BLaER1 treated with 17β-estradiol and CSF1 and Interleukin-3, amounts not matched to agents 10 nM and 100 nM (cell line): ENCODE measurements around the gene CNPY3.

Source experiments
- H3K27ac ChIP-seq, 11 experiments: shearing (Covaris generic); formaldehyde crosslinking; 2 replicates each; pipeline ENCODE4 v1.8.1; 2022
- H3K27me3 ChIP-seq, 11 experiments: shearing (Covaris generic); formaldehyde crosslinking; 2 replicates each; pipeline ENCODE4 v1.8.1; 2022
- H3K36me3 ChIP-seq, 11 experiments: shearing (Covaris generic); formaldehyde crosslinking; 2 replicates each; pipeline ENCODE4 v1.8.1; 2022
- H3K4me1 ChIP-seq, 10 experiments: shearing (Covaris generic); formaldehyde crosslinking; 2 replicates each; pipeline ENCODE4 v1.8.1; 2022
- H3K4me2 ChIP-seq, 11 experiments: shearing (Covaris generic); formaldehyde crosslinking; 2 replicates each; pipeline ENCODE4 v1.8.1; 2022
- H3K4me3 ChIP-seq, 10 experiments: shearing (Covaris generic); formaldehyde crosslinking; 2 replicates each; pipeline ENCODE4 v1.8.1; 2022
- H3K9ac ChIP-seq, 11 experiments: shearing (Covaris generic); formaldehyde crosslinking; 2 replicates each; pipeline ENCODE4 v1.8.1; 2022
- H3K9me3 ChIP-seq, 11 experiments: shearing (Covaris generic); formaldehyde crosslinking; replicated peaks in 1 of 11; 2 replicates each; pipeline ENCODE4 v1.8.1; 2022
- H4K20me1 ChIP-seq, 11 experiments: shearing (Covaris generic); formaldehyde crosslinking; 2 replicates each; pipeline ENCODE4 v1.8.1; 2022
- Cebpa-rat ChIP-seq, 11 experiments: shearing (Covaris generic); IDR thresholded peaks; 2 replicates each; pipeline ENCODE4 v1.8.1; 2022

The CNPY3 gene

GRCh38 chr6:42961020-42961470 is 31.8 kb downstream of the CNPY3 start:
- Histone ChIP-seq H3K9ac (peak overlapping the region in 1 of 11 experiments; percentile 2; a peak in 1 of 22 replicates), H3K4me1 (peaks cover 0 to 10% (median 0%) of the 10 kb centered on the region in 10 experiments; a peak in 7 of 20 replicates), H3K4me2 (peak overlapping the region in 1 of 11 experiments; percentile 28; a peak in 3 of 22 replicates), H3K27ac (no peak overlapping the region), H3K4me3 (no peak overlapping the region), H4K20me1 (peaks cover 0 to 39% (median 20%) of the 10 kb centered on the region in 11 experiments; a peak in 16 of 22 replicates), H3K27me3 (peaks cover 21 to 42% (median 39%) of the 10 kb centered on the region in 11 experiments), H3K9me3 (no peaks in the 10 kb centered on the region), H3K36me3 (peaks cover 33 to 55% (median 43%) of the 10 kb centered on the region in 11 experiments)
- no peak for TF ChIP-seq Cebpa-rat (IDR thresholded peaks at IDR 0.05)

GRCh38 chr6:42962096-42962495 is 32.8 kb downstream of the CNPY3 start:
- Histone ChIP-seq H3K9me3 (no peaks in the 10 kb centered on the region), H3K9ac (peak overlapping the region in 2 of 11 experiments; percentile 12 to 18; a peak in 2 of 22 replicates)

GRCh38 chr6:42962502-42963178 is 33.4 kb downstream of the CNPY3 start:
- peak overlapping the region in 2 of 11 experiments; percentile 12 to 18; a peak in 2 of 22 replicates for H3K9ac ChIP-seq
- H4K20me1 ChIP-seq = peaks cover 0 to 48% (median 23%) of the 10 kb centered on the region in 11 experiments; a peak in 16 of 22 replicates
- no peak for TF ChIP-seq Cebpa-rat (IDR thresholded peaks at IDR 0.05)
- H3K9me3 ChIP-seq = no peaks in the 10 kb centered on the region
- H3K27me3 ChIP-seq = peaks cover 21 to 42% (median 39%) of the 10 kb centered on the region in 11 experiments
- H3K4me2 ChIP-seq = no peak overlapping the region
- H3K4me1 ChIP-seq = peaks cover 0 to 25% (median 14%) of the 10 kb centered on the region in 10 experiments; a peak in 12 of 20 replicates
- peaks cover 44 to 68% (median 56%) of the 10 kb centered on the region in 11 experiments for H3K36me3 ChIP-seq
- no peak overlapping the region for H3K27ac ChIP-seq
- no peak overlapping the region for H3K4me3 ChIP-seq

More at GRCh38 chr6:42962096-42962495, 32.8 kb downstream of the CNPY3 start:
- peaks cover 0 to 20% (median 9%) of the 10 kb centered on the region in 10 experiments; a peak in 12 of 20 replicates for H3K4me1 ChIP-seq
- no peak overlapping the region for H3K27ac ChIP-seq
- no peak overlapping the region for H3K4me3 ChIP-seq
- no peak for TF ChIP-seq Cebpa-rat (IDR thresholded peaks at IDR 0.05)
- H3K27me3 ChIP-seq = peaks cover 21 to 42% (median 39%) of the 10 kb centered on the region in 11 experiments
- peaks cover 0 to 48% (median 20%) of the 10 kb centered on the region in 11 experiments; a peak in 16 of 22 replicates for H4K20me1 ChIP-seq
- peaks cover 39 to 62% (median 51%) of the 10 kb centered on the region in 11 experiments for H3K36me3 ChIP-seq
- no peak overlapping the region for H3K4me2 ChIP-seq

- H3K36me3 ChIP-seq = peaks cover 51 to 74% (median 63%) of the 10 kb centered on the region in 11 experiments
- peaks cover 0 to 48% (median 23%) of the 10 kb centered on the region in 11 experiments; a peak in 16 of 22 replicates for H4K20me1 ChIP-seq
- no peaks in the 10 kb centered on the region for H3K9me3 ChIP-seq
- H3K9ac ChIP-seq = no peak overlapping the region
- no peak overlapping the region for H3K4me2 ChIP-seq
- no peak overlapping the region for H3K27ac ChIP-seq
- H3K4me1 ChIP-seq = peaks cover 0 to 26% (median 14%) of the 10 kb centered on the region in 10 experiments; a peak in 12 of 20 replicates
- no peak overlapping the region for H3K4me3 ChIP-seq
- TF ChIP-seq Cebpa-rat (IDR thresholded peaks at IDR 0.05) = no peak
- H3K27me3 ChIP-seq = peaks cover 21 to 42% (median 39%) of the 10 kb centered on the region in 11 experiments
Observed at GRCh38 chr6:42963179-42963854, 34.0 kb downstream of the CNPY3 start.

- peaks cover 58 to 82% (median 69%) of the 10 kb centered on the region in 11 experiments for H3K36me3 ChIP-seq
- H3K4me1 ChIP-seq = peaks cover 0 to 31% (median 14%) of the 10 kb centered on the region in 10 experiments; a peak in 12 of 20 replicates
- H3K27me3 ChIP-seq = peaks cover 21 to 38% (median 36%) of the 10 kb centered on the region in 11 experiments
- H3K4me3 ChIP-seq = no peak overlapping the region
- H3K9me3 ChIP-seq = no peaks in the 10 kb centered on the region
- H3K27ac ChIP-seq = no peak overlapping the region
- TF ChIP-seq Cebpa-rat (IDR thresholded peaks at IDR 0.05) = no peak
- H3K9ac ChIP-seq = peak overlapping the region in 2 of 11 experiments; percentile 34 to 38; a peak in 2 of 22 replicates
- H4K20me1 ChIP-seq = peaks cover 0 to 53% (median 23%) of the 10 kb centered on the region in 11 experiments; a peak in 16 of 22 replicates
- no peak overlapping the region for H3K4me2 ChIP-seq
Observed at GRCh38 chr6:42963855-42964605, 34.8 kb downstream of the CNPY3 start.

- Histone ChIP-seq H3K27me3 (peaks cover 0 to 13% (median 10%) of the 10 kb centered on the region in 11 experiments; a peak in 18 of 22 replicates), H3K4me3 (no peak overlapping the region), H4K20me1 (peaks cover 0 to 59% (median 15%) of the 10 kb centered on the region in 11 experiments; a peak in 13 of 22 replicates), H3K9me3 (no peaks in the 10 kb centered on the region), H3K4me1 (peaks cover 0 to 44% (median 26%) of the 10 kb centered on the region in 10 experiments; a peak in 15 of 20 replicates), H3K4me2 (peak overlapping the region in 3 of 11 experiments; percentile 24 to 36 (median 28); a peak in 3 of 22 replicates), H3K27ac (no peak overlapping the region), H3K9ac (peak overlapping the region in 2 of 11 experiments; percentile 7 to 26; a peak in 1 of 22 replicates), H3K36me3 (peaks cover 66 to 93% (median 80%) of the 10 kb centered on the region in 11 experiments)
- TF ChIP-seq Cebpa-rat (IDR thresholded peaks at IDR 0.05) = no peak
Observed at GRCh38 chr6:42966571-42966970, 37.3 kb downstream of the CNPY3 start.

GRCh38 chr6:42967228-42967627 is 37.9 kb downstream of the CNPY3 start:
- TF ChIP-seq Cebpa-rat (IDR thresholded peaks at IDR 0.05) = no peak
- H3K36me3 ChIP-seq = peaks cover 61 to 92% (median 76%) of the 10 kb centered on the region in 11 experiments

More at GRCh38 chr6:42967228-42967627, 37.9 kb downstream of the CNPY3 start:
- Histone ChIP-seq H4K20me1 (peaks cover 0 to 62% (median 14%) of the 10 kb centered on the region in 11 experiments; a peak in 12 of 22 replicates), H3K27ac (no peak overlapping the region; a peak in 1 of 22 replicates), H3K4me2 (peak overlapping the region in 3 of 11 experiments; percentile 1 to 28 (median 15); a peak in 3 of 22 replicates), H3K9me3 (no peaks in the 10 kb centered on the region), H3K4me1 (peaks cover 0 to 50% (median 31%) of the 10 kb centered on the region in 10 experiments; a peak in 15 of 20 replicates), H3K9ac (peak overlapping the region in 5 of 11 experiments; percentile 14 to 31 (median 19); a peak in 5 of 22 replicates), H3K27me3 (peaks cover 0 to 6% (median 4%) of the 10 kb centered on the region in 11 experiments; a peak in 14 of 22 replicates), H3K4me3 (no peak overlapping the region)
